ENCODE measurements around the gene FUOM. TPM values are rescaled to one million over a fixed set of nuclear protein-coding genes. Genes with fewer than 3 reads are reported as not detected.

The FUOM gene
- total RNA-seq, 1 experiment from 2014 or later, result 41.8 TPM

DNA sequence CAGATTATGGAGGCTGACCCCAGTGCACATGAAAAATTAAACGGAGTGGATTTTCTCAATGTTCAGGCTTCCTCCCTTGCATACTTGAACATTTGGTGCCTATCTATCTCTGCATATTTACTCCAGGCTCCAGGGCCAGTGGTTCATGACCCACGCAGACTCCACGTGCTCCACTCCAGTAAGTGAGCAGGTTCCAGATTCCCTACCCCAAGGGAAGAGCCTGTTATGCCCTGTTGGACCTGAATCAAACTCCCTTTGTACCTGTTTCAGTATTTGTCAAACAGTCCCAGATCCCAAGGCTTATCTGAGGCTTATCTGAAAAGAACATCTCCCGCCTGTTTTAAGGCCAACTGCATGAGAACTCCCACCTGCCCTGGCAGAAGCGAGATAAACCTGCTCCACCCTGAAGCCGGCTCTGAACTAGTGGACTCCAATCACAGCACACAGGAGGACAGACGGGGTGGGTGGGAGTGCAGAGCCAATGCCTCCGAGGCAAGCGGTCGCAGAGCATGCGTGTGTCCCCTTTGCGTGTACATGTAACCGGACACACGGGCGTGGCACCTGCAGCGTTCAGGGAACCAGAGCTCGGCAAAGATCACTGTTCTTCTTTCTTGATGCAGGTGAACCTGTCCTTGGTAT, 2.3 kb upstream of the FUOM start:
- Histone ChIP-seq H3K4ac (ENCODE audit: low read depth, low read length) (no peak overlapping the region), H3K4me2 (ENCODE audit: insufficient read depth, insufficient read length, low read length) (no peak overlapping the region), H4K8ac (replicated peaks; ENCODE audit: insufficient read length, low read depth, low read length) (no peak overlapping the region), H3K23ac (ENCODE audit: insufficient read length, low read depth, low read length) (no peak overlapping the region), H2BK20ac (ENCODE audit: low read depth, low read length, poor library complexity, severe bottlenecking) (no peak overlapping the region), H3K18ac (ENCODE audit: insufficient read length, low read depth, low read length) (no peak overlapping the region), H3K23me2 (ENCODE audit: insufficient read length, low read depth, low read length, poor library complexity, severe bottlenecking) (no peaks in the 10 kb centered on the region), H3K27me3 (ENCODE audit: insufficient read depth, low read length) (no peaks in the 10 kb centered on the region; the same call in 1 of the 2 replicates), H2AFZ (ENCODE audit: low read length) (no peak overlapping the region), H2BK120ac (ENCODE audit: low read depth, low read length, poor library complexity, severe bottlenecking) (no peak overlapping the region), H2BK12ac (ENCODE audit: insufficient read length, low read depth, low read length) (no peak overlapping the region), H2BK15ac (ENCODE audit: low read depth, low read length) (no peak overlapping the region), H3K56ac (ENCODE audit: insufficient read length, low read depth, low read length) (no peak overlapping the region), H3K9me3 (ENCODE audit: control insufficient read depth, low read depth, low read length) (no peaks in the 10 kb centered on the region), H4K5ac (ENCODE audit: insufficient read length, low read depth, low read length) (no peak overlapping the region), H3T11ph (ENCODE audit: low read length) (no peak overlapping the region), H3K79me1 (ENCODE audit: insufficient read depth, low read depth, low read length, poor library complexity, severe bottlenecking) (no peaks in the 10 kb centered on the region), H3K4me1 (ENCODE audit: insufficient read depth, low read length) (no peaks in the 10 kb centered on the region), H3K79me2 (ENCODE audit: insufficient read depth, low read length) (no peaks in the 10 kb centered on the region), H2AK5ac (ENCODE audit: insufficient read length, low read length) (no peak overlapping the region), H4K20me1 (ENCODE audit: control insufficient read depth, insufficient read depth, insufficient read length) (no peaks in the 10 kb centered on the region), H3K14ac (ENCODE audit: insufficient read depth, low read length) (no peak overlapping the region), H2BK5ac (ENCODE audit: insufficient read length, low read length) (no peak overlapping the region), H3K9ac (ENCODE audit: extremely low read depth, insufficient read length, low read length) (no peak overlapping the region), H4K91ac (ENCODE audit: insufficient read length, low read depth, low read length) (no peak overlapping the region), H3K27ac (ENCODE audit: insufficient read length, low read depth, low read length) (no peak overlapping the region)
- no peak for DNase-seq
- H3K27me3 Mint-ChIP-seq (ENCODE audit: low read depth), result peaks cover 24% of the 10 kb centered on the region
- WGBS (ENCODE audit: extremely low coverage, insufficient read length, low lambda C conversion rate), result no CpG with 5 or more reads among the region's 17 CpGs
- peaks cover 20 to 35% (median 34%) of the 10 kb centered on the region in 3 experiments; a peak in 6 of 7 replicates for H3K36me3 Mint-ChIP-seq (ENCODE audit: insufficient read depth in 1 of 3, low read depth in 3 of 3)
- no peaks in the 10 kb centered on the region for H3K9me3 Mint-ChIP-seq
- TF ChIP-seq, protein P1, sequence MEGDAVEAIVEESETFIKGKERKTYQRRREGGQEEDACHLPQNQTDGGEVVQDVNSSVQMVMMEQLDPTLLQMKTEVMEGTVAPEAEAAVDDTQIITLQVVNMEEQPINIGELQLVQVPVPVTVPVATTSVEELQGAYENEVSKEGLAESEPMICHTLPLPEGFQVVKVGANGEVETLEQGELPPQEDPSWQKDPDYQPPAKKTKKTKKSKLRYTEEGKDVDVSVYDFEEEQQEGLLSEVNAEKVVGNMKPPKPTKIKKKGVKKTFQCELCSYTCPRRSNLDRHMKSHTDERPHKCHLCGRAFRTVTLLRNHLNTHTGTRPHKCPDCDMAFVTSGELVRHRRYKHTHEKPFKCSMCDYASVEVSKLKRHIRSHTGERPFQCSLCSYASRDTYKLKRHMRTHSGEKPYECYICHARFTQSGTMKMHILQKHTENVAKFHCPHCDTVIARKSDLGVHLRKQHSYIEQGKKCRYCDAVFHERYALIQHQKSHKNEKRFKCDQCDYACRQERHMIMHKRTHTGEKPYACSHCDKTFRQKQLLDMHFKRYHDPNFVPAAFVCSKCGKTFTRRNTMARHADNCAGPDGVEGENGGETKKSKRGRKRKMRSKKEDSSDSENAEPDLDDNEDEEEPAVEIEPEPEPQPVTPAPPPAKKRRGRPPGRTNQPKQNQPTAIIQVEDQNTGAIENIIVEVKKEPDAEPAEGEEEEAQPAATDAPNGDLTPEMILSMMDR (conservative IDR thresholded peaks at IDR 0.05), result no peak
- no peak overlapping the region for H3K4me3 Mint-ChIP-seq
- H3K27ac Mint-ChIP-seq, result no peak overlapping the region
- H3K4me1 Mint-ChIP-seq, result peaks cover 0 to 2% of the 10 kb centered on the region in 2 experiments; a peak in 1 of 4 replicates
